Heart left ventricle (tissue), 16 donors: ENCODE data around the gene SGSH. TPM values are rescaled to one million over a fixed set of nuclear protein-coding genes. Genes with fewer than 3 reads are reported as not detected.

ENCODE experiments used
- ATAC-seq, 4 donors: fragments of 200-7000 bp; cut with Tn5 transposase; one replicate each; pipeline ENCODE4 v1.9.1; 2020 to 2022; ENCODE audit warnings: moderate library complexity in 4 of 4, mild to moderate bottlenecking in 3 of 4, moderate number of reproducible peaks in 1 of 4
- DNase-seq, 5 donors: peaks; one replicate each; pipeline ENCODE4 v3.0.0-alpha.2; 2020
- H3K27ac ChIP-seq, 12 donors: fragments of 200-600 bp; sonication (generic) in 4 of 12; one replicate each; pipeline versions ENCODE4 v1.5.0 to v1.8.0; 2016 to 2022; ENCODE audit warnings: mild to moderate bottlenecking in 2 of 12
- H3K27me3 ChIP-seq, 9 donors: fragments of 200-600 bp; sonication (generic) in 2 of 9; one replicate each; pipeline versions ENCODE4 v1.5.1 to v1.8.0; 2016 to 2022; ENCODE audit warnings: mild to moderate bottlenecking in 3 of 9
- H3K36me3 ChIP-seq, 9 donors: fragments of 200-600 bp; sonication (generic) in 2 of 9; one replicate each; pipeline versions ENCODE4 v1.5.0 to v1.8.0; 2018 to 2022; ENCODE audit warnings: mild to moderate bottlenecking in 2 of 9
- H3K4me1 ChIP-seq, 12 donors: fragments of 200-600 bp; sonication (generic) in 4 of 12; one replicate each; pipeline versions ENCODE4 v1.5.0 to v1.8.0; 2016 to 2022; ENCODE audit warnings: mild to moderate bottlenecking in 3 of 12
- H3K4me3 ChIP-seq, 12 donors: fragments of 200-600 bp; sonication (generic) in 4 of 12; one replicate each; pipeline versions ENCODE4 v1.5.0 to v1.8.0; 2017 to 2022; ENCODE audit warnings: mild to moderate bottlenecking in 9 of 12, moderate library complexity in 4 of 12
- H3K9me3 ChIP-seq, 12 donors: fragments of 200-600 bp; sonication (generic) in 4 of 12; one replicate each; pipeline versions ENCODE4 v1.5.0 to v1.8.0; 2016 to 2022; ENCODE audit warnings: mild to moderate bottlenecking in 1 of 12
- CTCF ChIP-seq, 12 donors: fragments of 200-600 bp; sonication (generic) in 4 of 12; IDR thresholded peaks; one replicate each; pipeline versions ENCODE4 v1.5.0 to v1.8.0; 2018 to 2022; ENCODE audit warnings: antibody characterized with exemption in 12 of 12, mild to moderate bottlenecking in 5 of 12
- POLR2A ChIP-seq, 2 donors: fragments of 450-650 bp; IDR thresholded peaks; one replicate each; pipeline ENCODE4 v1.6.1; 2017; ENCODE audit warnings: antibody characterized with exemption in 2 of 2, mild to moderate bottlenecking in 2 of 2, moderate library complexity in 2 of 2
- WGBS, 4 donors: extraction: QIAGEN DNeasy Blood & Tissue Kit in 2 of 4; methylation state at CpG; one replicate each; pipeline versions ENCODE4 v1.1.5 to v1.1.7; 2013 to 2018; 5-methylcytosine and 5-hydroxymethylcytosine counted together
- intact Hi-C, 10 donors: fragments of 100-400 bp; cut with DNase I; formaldehyde crosslinking; loops; one replicate each; pipeline versions ENCODE4 v1.11.1 to v1.14.2; 2022
- polyA plus RNA-seq, 2 donors: library from polyadenylated mRNA; stranded (reverse); fragments of 200-250 nt; gene quantifications; one replicate each; pipeline ENCODE4 v1.2.3, GENCODE V29; 2013
- total RNA-seq, 9 donors: library from RNA; depleted of rRNA in 2 of 9; stranded (reverse); fragments of >200 nt in 2 of 9; fragmentation: NEBNext Ultra II Directional in 3 of 9; extraction: Animal tissue kit (Norgen Biotek cat#: 25700) in 3 of 9; gene quantifications; one replicate each; pipeline versions ENCODE4 v1.1.0 to v1.2.4, GENCODE V29; 2016 to 2023
- donor health status: ischemic (EF 13 %, LVEDD 7.1; RV severe dilation, severe dysfunction).
- donor health status: healthy with polysubstance abuse.
- donor health status: DM: no; HTN: yes; CAD: no.
- donor health status: DM: no; HTN: no; CAD: no.
- donor health status: ischemic (EF 25% LVEDD 6.9; RV normal size, moderate dysfunction).
- donor health status: ischemic (EF 25% LVEDD 5.7; RV mildly dilated, moderate dysfunction).
- donor health status: healthy.
- donor health status: DM: yes; HTN: yes; CAD: no.
- donor health status: ischemic (EF 35%, LVEDD 5.7; RV mildly dilated, moderate dysfunction).
- donor health status: nonischemic (EF 11% LVEDD 7.7; RV severe dilation, severe dysfunction).
- donor health status: DM: yes; HTN: yes; CAD: no.
- donor health status: PGD.
- donor health status: ischemic (EF 29% LVEDD 5.4; RV normal size, mild dysfunction).
- donor health status: nonischemic (EF 23%, LVEDD 6.1; RV moderate dilation, normal function).

SGSH gene
- total and polyA plus RNA-seq, 11 donors, result 6.4 to 27.0 (median 13.4) TPM

GRCh38 chr17:80205811-80206210 lies 14.3 kb downstream of the SGSH start:
- H3K27me3 ChIP-seq, result no peaks in the 10 kb centered on the region
- TF ChIP-seq CTCF (IDR thresholded peaks at IDR 0.05), result no peak
- TF ChIP-seq POLR2A (IDR thresholded peaks at IDR 0.05), result no peak
- no peaks in the 10 kb centered on the region for H3K9me3 ChIP-seq
- H3K27ac ChIP-seq, result no peak overlapping the region
- DNase-seq (no peak), ATAC-seq (no peak)
- no peak overlapping the region for H3K4me3 ChIP-seq
- H3K4me1 ChIP-seq, result no peaks in the 10 kb centered on the region
- WGBS, 4 donors, result 88 to 94% (median 93%) methylated on average over 13 of the region's 13 CpGs
- intact Hi-C loops, result no loop called here
- H3K36me3 ChIP-seq, result peaks cover 0 to 30% (median 13%) of the 10 kb centered on the region in 9 donors

GRCh38 chr17:80204626-80205468 lies 15.3 kb downstream of the SGSH start:
- Histone ChIP-seq H3K4me3 (no peak overlapping the region), H3K36me3 (peaks cover 0 to 21% (median 4%) of the 10 kb centered on the region in 9 donors), H3K27ac (no peak overlapping the region), H3K27me3 (no peaks in the 10 kb centered on the region), H3K9me3 (no peaks in the 10 kb centered on the region), H3K4me1 (no peaks in the 10 kb centered on the region)
- intact Hi-C loops, result no loop called here
- 83 to 91% (median 87%) methylated on average over 19 of the region's 19 CpGs for WGBS, 4 donors
- ATAC-seq (no peak), DNase-seq (no peak)
- no peak for TF ChIP-seq POLR2A (IDR thresholded peaks at IDR 0.05)
- no peak for TF ChIP-seq CTCF (IDR thresholded peaks at IDR 0.05)

- DNase-seq (no peak), ATAC-seq (no peak)
- WGBS, 4 donors, result 84 to 97% (median 88%) methylated on average over 6 to 11 of the region's 11 CpGs
- intact Hi-C loops, result no loop called here
- Histone ChIP-seq H3K36me3 (peaks cover 0 to 7% (median 0%) of the 10 kb centered on the region in 9 donors), H3K27ac (no peak overlapping the region), H3K4me1 (no peaks in the 10 kb centered on the region), H3K9me3 (no peaks in the 10 kb centered on the region), H3K27me3 (no peaks in the 10 kb centered on the region), H3K4me3 (no peak overlapping the region)
- TF ChIP-seq CTCF (IDR thresholded peaks at IDR 0.05), result no peak
- no peak for TF ChIP-seq POLR2A (IDR thresholded peaks at IDR 0.05)
Measured at GRCh38 chr17:80203471-80203963, 16.6 kb downstream of the SGSH start.

- DNase-seq, result no peak
- H3K4me3 ChIP-seq, result no peak overlapping the region
- H3K36me3 ChIP-seq, result no peaks in the 10 kb centered on the region
- H3K27me3 ChIP-seq, result no peaks in the 10 kb centered on the region
- no peaks in the 10 kb centered on the region for H3K9me3 ChIP-seq
- no peak for TF ChIP-seq POLR2A (IDR thresholded peaks at IDR 0.05)
- no peak for TF ChIP-seq CTCF (IDR thresholded peaks at IDR 0.05)
- WGBS, 4 donors, result 89 to 94% (median 92%) methylated on average over 10 to 17 of the region's 17 CpGs
- H3K27ac ChIP-seq, result no peak overlapping the region
- no peaks in the 10 kb centered on the region for H3K4me1 ChIP-seq
- intact Hi-C loops, result no loop called here
- ATAC-seq, result no peak
Measured at GRCh38 chr17:80202197-80202596, 17.9 kb downstream of the SGSH start.
